ENCODE results near the gene GORAB. TPM values are rescaled to one million over a fixed set of nuclear protein-coding genes. Genes with fewer than 3 reads are reported as not detected.

GORAB gene
- total and polyA plus RNA-seq, 2 of the 8 experiments (the other 6 are each of a cell fraction or from before 2014, with no cell fraction given) = 4.0 to 9.6 TPM

DNA sequence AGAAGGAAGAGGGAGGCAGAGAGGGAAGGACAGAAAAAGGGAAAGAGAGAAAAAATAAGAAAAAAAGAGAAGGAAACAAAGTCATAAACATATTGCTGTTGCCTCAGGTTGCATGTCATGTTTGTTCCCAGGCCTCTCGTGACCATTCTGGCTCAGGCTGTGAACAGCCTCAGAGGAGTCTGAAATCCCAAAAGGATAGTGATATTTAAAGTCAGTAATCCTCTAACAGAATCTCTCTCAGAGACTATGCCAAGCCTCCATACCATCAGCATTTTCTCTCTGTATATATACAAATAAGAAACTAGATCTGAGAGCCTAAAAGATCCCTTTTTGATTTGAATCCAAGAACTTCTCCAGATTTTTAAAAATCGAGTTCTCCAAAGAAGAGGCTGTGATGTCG lies 35.2 kb downstream of the GORAB start (continued):
- TF ChIP-seq USF2 (IDR thresholded peaks at IDR 0.05; ENCODE audit: low read length) (no peak), SUZ12 (IDR thresholded peaks at IDR 0.05; ENCODE audit: low read length) (no peak), TEAD4 (IDR thresholded peaks at IDR 0.05; ENCODE audit: low read depth, low read length) (no peak), YY1 (IDR thresholded peaks at IDR 0.05; ENCODE audit: low read depth, low read length) (no peak), SIRT6 (IDR thresholded peaks at IDR 0.05; ENCODE audit: low read length) (no peak), CHD1 (IDR thresholded peaks at IDR 0.05; ENCODE audit: low read depth, low read length) (no peak)

Measured in H1 (cell line).